ENCODE data around the gene SNX30.

The SNX30 gene

GRCh38 chr9:112841261-112841660 is 90.7 kb downstream of the SNX30 start:
- no peak for DNase-seq (ENCODE audit: low spot score)
- no peak for TF ChIP-seq CTCF (IDR thresholded peaks at IDR 0.05; ENCODE audit: extremely low read depth, missing control alignments)

DNA sequence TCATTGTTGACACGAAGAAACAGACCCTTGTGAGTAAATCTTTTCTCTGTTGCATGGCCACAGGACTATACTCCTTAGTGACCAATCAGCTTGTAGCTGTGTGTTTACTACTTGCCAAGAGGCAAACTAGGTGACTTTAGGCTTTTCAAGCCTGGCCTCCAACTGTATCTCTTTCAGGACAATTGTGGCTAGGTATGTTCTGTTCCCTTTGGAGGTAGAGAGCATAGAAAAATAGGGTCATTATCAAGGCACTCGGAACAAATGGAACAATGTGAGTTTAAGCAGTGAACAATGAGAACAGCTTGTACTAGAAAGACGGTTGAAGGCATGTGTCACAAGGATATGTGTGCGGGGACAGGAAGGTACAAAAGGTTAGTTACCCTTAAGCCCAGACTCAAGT is 92.0 kb downstream of the SNX30 start:
- DNase-seq (ENCODE audit: low spot score), result no peak
- no peak for TF ChIP-seq CTCF (IDR thresholded peaks at IDR 0.05; ENCODE audit: extremely low read depth, missing control alignments)

DNA sequence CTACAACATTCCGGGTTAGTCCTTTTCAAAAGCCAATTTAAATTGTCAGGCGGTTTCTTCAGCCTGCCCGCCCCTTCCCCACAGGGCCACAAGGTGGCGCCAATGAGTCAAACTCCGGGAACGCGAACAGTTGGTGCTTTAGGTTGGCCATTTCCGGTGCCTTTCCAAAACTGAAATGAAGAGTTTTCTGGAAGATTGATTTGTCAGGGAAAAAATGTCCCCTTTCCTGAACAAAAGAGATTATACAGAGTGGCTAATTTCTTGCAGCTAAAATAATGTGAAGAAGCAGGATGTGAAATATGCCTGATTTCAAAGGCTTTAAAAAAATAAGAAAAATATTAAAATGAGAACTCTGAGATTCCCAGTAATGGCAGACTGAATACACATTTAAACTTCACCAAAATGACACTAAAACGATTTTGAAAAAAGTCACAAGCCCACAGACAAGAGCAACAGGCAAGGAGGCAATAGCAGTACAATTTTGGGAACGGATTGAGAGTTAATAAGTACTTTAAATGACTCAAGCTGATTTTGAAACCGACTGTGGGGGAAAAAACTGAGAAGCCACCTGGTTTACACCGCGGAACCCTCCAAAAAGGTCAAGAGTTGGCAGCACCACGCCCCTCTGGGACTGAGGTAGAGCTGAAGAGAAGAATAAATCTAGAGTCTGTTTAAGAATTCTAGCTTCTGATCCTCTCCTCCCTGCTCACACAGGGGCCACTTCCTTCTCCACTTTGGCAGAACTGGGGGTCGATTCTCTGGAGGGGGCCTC is 94.4 kb downstream of the SNX30 start:
- peak; percentile 94 for TF ChIP-seq CTCF (IDR thresholded peaks at IDR 0.05; ENCODE audit: extremely low read depth, missing control alignments)
- DNase-seq (ENCODE audit: low spot score), result peak; percentile 81

DNA sequence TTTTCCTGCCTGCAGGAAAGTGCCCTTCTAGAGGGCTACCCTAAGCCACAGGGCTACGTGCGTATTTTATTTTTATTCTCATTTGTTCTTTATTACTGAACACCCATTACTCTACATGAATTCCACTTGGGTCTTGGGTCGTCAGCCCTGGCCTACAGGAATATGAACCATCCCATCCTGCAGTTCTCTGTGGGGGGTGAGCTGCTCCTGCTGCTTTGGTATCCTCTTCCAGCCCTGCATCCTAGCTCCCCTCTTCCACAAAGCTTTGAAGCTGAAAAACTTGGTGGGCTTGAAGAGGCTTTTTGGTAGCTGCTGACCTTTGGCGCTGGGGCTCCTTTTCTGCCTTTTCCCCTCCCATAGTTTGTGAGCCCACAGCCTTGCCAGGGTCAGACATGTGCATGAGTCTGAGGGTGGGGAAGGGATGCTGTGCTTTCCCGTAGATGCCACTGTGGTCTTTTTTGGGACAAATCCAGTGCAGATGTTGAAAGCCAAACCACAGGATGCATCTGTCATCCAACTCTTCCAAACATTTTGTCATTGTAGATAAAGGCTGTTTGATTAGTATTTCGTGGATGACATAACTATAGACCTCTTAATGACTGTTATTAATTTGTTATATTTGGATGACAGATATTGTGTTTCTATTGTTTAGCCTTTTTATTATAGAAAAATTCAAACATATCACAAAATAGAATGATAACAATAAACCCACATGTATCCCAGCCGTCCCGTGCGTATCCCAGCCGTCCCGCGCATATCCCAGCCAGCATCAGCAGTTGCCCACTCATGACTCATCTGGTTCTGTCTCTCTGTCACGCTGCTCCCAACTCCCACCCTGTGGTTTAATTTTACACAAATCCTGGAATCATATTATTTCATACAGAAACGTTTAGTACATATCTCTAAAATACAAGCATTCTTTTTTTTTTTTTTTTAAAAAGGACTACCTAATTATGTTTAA is 96.2 kb downstream of the SNX30 start:
- DNase-seq (ENCODE audit: low spot score), result no peak
- no peak for TF ChIP-seq CTCF (IDR thresholded peaks at IDR 0.05; ENCODE audit: extremely low read depth, missing control alignments)

- DNase-seq (ENCODE audit: low spot score), result no peak
- TF ChIP-seq CTCF (IDR thresholded peaks at IDR 0.05; ENCODE audit: extremely low read depth, missing control alignments), result no peak
These were observed 98.0 kb downstream of the SNX30 start for GRCh38 chr9:112848316-112849151.

DNA sequence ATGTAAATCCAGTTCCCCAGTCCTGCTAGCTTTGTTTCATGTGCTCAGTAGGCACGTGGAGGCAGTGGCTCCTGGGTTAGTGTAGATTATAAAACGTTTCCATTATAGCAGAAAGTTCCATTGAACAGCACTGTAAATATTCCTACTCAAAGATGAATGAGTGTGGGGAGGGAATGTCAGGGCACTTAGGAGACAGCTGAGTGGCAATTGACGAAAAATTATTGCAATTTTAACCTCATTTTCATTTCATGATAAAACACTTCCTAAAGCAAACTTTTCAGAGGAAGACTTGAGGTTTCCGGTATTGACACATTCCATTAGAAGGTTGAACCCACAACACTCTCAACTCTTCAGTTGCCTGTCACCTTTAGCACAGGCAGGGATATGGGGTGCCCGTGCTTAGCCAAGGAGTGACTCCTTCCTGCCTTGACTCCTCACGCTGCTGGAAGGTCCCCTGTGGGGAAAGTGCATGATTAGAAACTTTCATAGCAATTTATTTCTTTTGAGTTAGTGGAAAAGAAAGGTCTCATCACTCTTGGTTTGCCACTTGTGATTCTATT is 98.9 kb downstream of the SNX30 start:
- no peak for DNase-seq (ENCODE audit: low spot score)
- TF ChIP-seq CTCF (IDR thresholded peaks at IDR 0.05; ENCODE audit: extremely low read depth, missing control alignments), result no peak
